Fibroblast of villous mesenchyme (primary cell): ENCODE measurements around the gene KCNQ5. TPM values are rescaled to one million over a fixed set of nuclear protein-coding genes. Genes with fewer than 3 reads are reported as not detected.

Experiments
- DNase-seq: peaks from one replicate; pipeline ENCODE4 v3.0.0-alpha.2; 2010; ENCODE audit warnings: low read depth
- H3K4me3 ChIP-seq: 2 replicates; pipeline ENCODE4 v1.5.1; 2011; ENCODE audit warnings: low read depth, mild to moderate bottlenecking, low read length
- total RNA-seq: library from RNA; depleted of rRNA; stranded (reverse); fragments of >200 nt; gene quantifications from 2 replicates; pipeline ENCODE4 v1.2.3, GENCODE V29; 2012
- TF ChIP-seq, protein P1 (sequence below): IDR thresholded peaks from 2 replicates; pipeline ENCODE4 v1.5.1; 2012; ENCODE audit warnings: low read depth, mild to moderate bottlenecking, low read length; ENCODE audit not compliant: insufficient read depth

Gene KCNQ5
- total RNA-seq, 1 donor: 0.86 TPM

DNA sequence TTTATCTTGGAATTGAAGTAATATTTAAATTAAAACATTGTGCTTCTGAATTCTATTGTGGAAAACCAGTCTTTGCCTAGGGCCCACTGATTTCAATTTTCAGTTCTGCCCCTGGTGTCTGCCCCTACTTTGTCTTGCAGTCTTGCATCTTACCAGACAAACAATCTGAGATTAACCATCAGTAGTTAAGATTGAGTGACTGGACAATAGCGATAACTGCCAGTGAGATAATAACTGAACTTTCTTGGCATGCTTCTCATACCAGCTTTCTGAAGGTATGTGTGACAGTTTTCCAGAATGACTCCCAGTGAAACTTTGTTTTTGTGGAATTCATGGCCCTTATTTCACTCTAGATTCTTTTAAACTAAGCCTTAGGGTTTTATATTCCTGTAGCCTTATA is 53.5 kb downstream of the KCNQ5 start:
- no peak for DNase-seq

DNA sequence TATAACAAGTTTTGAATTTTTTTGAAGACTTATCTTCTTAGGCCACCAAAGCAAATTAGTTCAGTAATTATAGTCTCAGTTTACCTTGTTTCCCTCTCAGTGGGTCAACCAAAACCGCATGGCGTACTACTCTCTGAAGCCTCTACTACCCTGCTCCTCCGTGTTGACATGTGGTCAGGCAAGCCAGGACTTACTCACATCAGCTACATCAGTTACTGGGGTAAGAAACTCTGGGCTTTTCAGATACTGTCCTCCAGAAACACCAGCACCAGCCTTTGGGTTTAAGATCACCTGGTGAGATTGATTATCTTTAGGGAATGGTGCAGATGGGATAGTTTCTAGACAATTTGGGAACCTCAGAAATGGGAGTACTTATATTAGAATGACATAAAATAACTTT is 55.1 kb downstream of the KCNQ5 start:
- TF ChIP-seq, protein P1, sequence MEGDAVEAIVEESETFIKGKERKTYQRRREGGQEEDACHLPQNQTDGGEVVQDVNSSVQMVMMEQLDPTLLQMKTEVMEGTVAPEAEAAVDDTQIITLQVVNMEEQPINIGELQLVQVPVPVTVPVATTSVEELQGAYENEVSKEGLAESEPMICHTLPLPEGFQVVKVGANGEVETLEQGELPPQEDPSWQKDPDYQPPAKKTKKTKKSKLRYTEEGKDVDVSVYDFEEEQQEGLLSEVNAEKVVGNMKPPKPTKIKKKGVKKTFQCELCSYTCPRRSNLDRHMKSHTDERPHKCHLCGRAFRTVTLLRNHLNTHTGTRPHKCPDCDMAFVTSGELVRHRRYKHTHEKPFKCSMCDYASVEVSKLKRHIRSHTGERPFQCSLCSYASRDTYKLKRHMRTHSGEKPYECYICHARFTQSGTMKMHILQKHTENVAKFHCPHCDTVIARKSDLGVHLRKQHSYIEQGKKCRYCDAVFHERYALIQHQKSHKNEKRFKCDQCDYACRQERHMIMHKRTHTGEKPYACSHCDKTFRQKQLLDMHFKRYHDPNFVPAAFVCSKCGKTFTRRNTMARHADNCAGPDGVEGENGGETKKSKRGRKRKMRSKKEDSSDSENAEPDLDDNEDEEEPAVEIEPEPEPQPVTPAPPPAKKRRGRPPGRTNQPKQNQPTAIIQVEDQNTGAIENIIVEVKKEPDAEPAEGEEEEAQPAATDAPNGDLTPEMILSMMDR: no peak
- no peak overlapping the region for H3K4me3 ChIP-seq
- no peak for DNase-seq

More for the DNA sequence above, 53.5 kb downstream of the KCNQ5 start:
- no peak overlapping the region for H3K4me3 ChIP-seq
- TF ChIP-seq, protein P1: no peak

DNA sequence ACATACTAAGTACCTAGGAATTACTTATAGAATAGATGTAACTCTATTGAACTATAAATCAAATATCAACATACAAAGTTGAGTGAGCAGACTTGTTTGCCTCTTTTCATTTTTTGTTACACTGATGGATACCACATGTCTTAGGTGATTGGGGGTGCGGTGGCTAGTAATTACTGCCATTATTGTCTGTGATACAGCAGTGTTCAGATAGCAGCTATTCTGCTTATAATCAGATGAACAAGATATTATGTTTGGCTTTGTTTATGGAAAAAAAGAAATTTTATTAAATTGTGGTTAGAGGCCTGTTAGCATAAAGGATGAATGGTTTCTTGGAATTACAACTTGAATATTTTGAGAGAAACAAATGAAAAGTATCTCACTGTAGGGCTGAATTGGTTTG is 55.9 kb downstream of the KCNQ5 start:
- no peak overlapping the region for H3K4me3 ChIP-seq
- TF ChIP-seq, protein P1: no peak
- DNase-seq: no peak

DNA sequence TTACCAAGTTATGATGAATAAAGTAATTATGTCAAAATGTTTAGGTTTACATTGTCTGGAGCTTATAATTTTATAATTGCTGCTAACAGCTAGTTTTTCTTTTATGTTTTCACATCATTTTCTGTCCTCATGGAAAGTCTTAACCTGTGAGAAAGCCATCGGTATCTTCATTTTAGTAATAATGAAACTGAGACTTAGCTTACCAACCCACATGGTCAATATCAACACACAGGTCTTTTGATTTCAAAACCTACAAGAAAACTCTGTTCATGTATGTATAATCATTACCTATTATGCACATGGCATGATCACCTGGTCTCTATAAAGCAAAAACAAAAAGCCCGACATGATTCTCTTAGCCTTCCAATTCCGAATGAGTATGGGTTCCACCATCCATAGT is 61.9 kb downstream of the KCNQ5 start:
- no peak for DNase-seq
- H3K4me3 ChIP-seq: no peak overlapping the region
- TF ChIP-seq, protein P1: no peak

DNA sequence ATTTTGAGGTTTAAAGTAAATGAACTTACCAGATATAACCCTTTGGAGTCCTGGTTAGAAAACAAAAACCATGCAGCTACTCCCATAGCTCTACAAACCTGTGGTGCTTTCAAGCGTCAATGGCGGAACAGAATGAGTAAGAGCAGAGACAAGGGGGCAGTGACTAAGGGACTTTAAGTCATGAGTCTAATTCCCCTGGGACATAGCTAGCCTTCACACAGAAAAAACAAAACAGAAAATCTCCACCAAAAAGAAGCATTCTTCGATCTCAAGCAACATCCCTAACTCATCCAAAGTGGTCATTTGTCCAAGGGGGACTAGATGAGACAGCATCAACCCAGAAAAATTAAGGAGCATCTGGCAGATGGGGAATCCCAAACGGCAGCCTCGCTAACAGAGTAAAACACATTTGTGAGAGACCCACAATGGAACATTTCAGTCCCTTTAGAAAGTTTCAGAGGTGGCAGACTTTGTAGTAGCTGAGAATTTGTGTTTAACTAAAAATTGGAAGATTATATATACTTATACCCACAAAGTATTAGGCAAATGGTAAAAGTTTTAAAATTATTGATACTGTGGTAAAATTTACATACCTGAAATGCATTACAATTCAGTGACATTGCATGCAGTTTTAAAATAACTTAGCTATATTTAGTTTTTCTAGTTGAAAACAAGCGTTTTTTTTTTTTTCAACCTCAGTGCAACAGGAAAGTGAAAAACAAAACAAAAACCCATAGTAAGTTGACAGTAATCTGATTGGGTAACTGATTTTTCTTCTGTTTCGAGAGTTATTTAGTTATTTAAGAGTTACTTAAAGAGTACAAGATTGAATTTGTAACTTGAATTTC is 67.5 kb downstream of the KCNQ5 start:
- TF ChIP-seq, protein P1: no peak
- H3K4me3 ChIP-seq: no peak overlapping the region
- DNase-seq: no peak

DNA sequence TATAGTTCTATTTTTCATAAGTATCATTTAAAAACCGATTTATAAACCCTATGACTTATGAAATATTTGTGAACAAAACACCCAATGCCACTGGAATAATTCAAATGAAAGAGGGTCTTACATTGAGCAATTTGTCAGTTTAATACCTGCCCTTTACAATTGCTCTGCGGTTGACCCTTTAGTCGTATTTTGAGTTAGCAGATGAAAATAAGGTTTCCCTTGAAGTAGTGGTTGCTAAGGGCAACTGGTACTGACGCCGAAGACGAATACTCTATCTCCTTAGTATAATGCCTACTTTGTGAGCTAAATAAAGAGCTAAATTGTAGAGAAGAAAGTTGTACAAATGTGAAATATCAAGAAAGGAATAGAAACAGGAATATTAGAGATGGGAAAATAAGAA is 69.4 kb downstream of the KCNQ5 start:
- TF ChIP-seq, protein P1: no peak
- H3K4me3 ChIP-seq: no peak overlapping the region
- no peak for DNase-seq
